Muscle layer of colon (tissue), 2 donors: Measurements from ENCODE around the gene PIBF1.
"Not testable (repeated sequence)": the region's sequence is repeated elsewhere in the genome, so short reads cannot be mapped to it uniquely, and the experiment has no call there.

Source experiments
- H3K27ac ChIP-seq: one replicate; pipeline ENCODE4 v1.7.0; 2013; ENCODE audit warnings: low read depth, mild to moderate bottlenecking, low read length, moderate library complexity
- H3K27me3 ChIP-seq, 2 donors: one replicate each; pipeline ENCODE4 v1.7.0; 2013; ENCODE audit warnings: low read length in 2 of 2, mild to moderate bottlenecking in 2 of 2; ENCODE audit not compliant: insufficient read depth in 2 of 2, control insufficient read depth in 1 of 2
- H3K36me3 ChIP-seq: one replicate; pipeline ENCODE4 v1.7.0; 2013; ENCODE audit warnings: mild to moderate bottlenecking, low read length; ENCODE audit not compliant: insufficient read depth
- H3K4me1 ChIP-seq: one replicate; pipeline ENCODE4 v1.7.0; 2013; ENCODE audit warnings: mild to moderate bottlenecking, low read length; ENCODE audit not compliant: insufficient read depth
- H3K4me3 ChIP-seq, 2 donors: one replicate each; pipeline ENCODE4 v1.7.0; 2013; ENCODE audit warnings: low read length in 2 of 2, low read depth in 1 of 2, mild to moderate bottlenecking in 1 of 2, moderate library complexity in 1 of 2
- H3K9ac ChIP-seq: one replicate; pipeline ENCODE4 v1.7.0; 2013; ENCODE audit warnings: low read length
- H3K9me3 ChIP-seq: one replicate; pipeline ENCODE4 v1.7.0; 2013; ENCODE audit warnings: mild to moderate bottlenecking, low read length
- donor health status: abdominal sarcoma.
- donor health status: Adenocarcinoma of cecum.

Gene PIBF1

DNA sequence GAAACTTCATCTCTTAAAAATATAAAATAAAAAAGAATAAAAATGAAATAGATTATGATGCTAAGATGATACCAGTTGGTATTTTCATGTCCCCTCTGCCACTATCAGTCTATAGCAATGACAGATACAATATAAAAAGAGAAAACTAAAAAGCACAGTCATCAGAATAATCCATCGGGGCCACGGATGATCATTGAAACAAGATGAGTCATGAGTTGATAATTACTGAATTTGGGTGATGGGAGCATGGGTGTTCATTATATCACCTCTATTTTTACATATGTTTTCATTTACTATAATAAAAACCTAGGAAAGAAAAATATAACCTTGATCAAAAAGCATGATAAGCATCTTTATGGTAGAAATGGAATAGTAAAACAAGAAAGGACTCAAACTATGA, 41.1 kb downstream of the PIBF1 start:
- H3K27me3 ChIP-seq, result no peaks in the 10 kb centered on the region
- peaks cover 10% of the 10 kb centered on the region for H3K4me1 ChIP-seq
- H3K9ac ChIP-seq, result no peak overlapping the region
- H3K9me3 ChIP-seq, result no peaks in the 10 kb centered on the region
- peaks cover 3% of the 10 kb centered on the region for H3K36me3 ChIP-seq
- no peak overlapping the region for H3K27ac ChIP-seq
- no peak overlapping the region for H3K4me3 ChIP-seq

DNA sequence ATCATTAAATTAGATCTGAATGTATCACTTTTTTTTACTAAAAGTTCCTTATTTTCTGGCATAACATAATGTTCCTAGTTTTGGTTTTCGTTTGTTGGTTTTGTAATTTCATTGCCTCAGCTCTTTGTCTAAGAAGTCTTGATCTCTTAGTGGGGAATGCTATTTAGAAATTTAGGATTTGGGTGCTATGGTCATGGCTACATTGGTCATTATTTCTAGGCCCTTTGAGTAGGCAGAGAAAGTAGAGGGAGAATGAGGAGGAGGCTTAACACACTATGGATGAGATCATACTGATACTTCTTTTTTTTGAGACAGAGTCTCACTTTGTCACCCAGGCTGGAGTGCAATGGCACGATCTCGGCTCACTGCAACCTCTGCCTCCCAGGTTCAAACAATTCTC, 41.8 kb downstream of the PIBF1 start:
- Histone ChIP-seq H3K4me3 (no peak overlapping the region), H3K9ac (no peak overlapping the region), H3K4me1 (peaks cover 10% of the 10 kb centered on the region), H3K27me3 (no peaks in the 10 kb centered on the region), H3K36me3 (peaks cover 3% of the 10 kb centered on the region), H3K9me3 (no peaks in the 10 kb centered on the region), H3K27ac (no peak overlapping the region)

GRCh38 chr13:72834601-72835000, 52.7 kb downstream of the PIBF1 start:
- H3K4me3 ChIP-seq, result no peak overlapping the region
- H3K36me3 ChIP-seq, result no peaks in the 10 kb centered on the region
- no peaks in the 10 kb centered on the region for H3K27me3 ChIP-seq
- H3K4me1 ChIP-seq, result no peaks in the 10 kb centered on the region
- no peaks in the 10 kb centered on the region for H3K9me3 ChIP-seq
- no peak overlapping the region for H3K27ac ChIP-seq
- H3K9ac ChIP-seq, result no peak overlapping the region

DNA sequence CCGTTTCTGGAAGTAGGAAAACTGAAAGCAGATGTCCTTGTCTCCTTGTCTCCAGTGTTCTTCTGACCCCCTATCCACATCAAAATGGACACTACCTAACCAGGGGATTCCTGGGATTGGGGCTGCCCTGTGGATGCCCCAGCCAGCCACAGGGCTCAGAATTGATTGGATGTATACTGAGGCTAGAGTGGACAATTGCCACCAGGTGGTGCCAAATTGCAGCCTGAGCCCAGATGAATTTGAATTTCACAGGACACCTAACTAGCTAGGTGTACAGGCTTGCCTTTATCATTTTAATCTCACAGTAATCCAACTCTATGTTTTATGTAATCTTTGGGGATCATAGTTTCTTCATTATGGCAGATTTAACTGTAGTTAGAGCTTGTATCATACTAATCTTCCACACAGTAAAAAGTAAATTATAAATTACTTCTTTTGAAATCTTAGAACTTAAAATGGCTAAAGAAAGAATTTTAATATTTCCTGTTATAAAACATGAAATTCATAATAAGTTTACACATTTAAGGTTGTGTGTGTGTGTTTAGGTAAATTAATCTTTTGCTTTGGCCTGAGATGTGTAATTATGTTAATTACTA, 58.0 kb downstream of the PIBF1 start:
- Histone ChIP-seq H3K27ac (no peak overlapping the region), H3K4me1 (no peaks in the 10 kb centered on the region), H3K9me3 (no peaks in the 10 kb centered on the region), H3K9ac (no peak overlapping the region), H3K27me3 (no peaks in the 10 kb centered on the region), H3K36me3 (no peaks in the 10 kb centered on the region), H3K4me3 (no peak overlapping the region)

- Histone ChIP-seq H3K4me3 (no peak overlapping the region), H3K27ac (no peak overlapping the region), H3K36me3 (peaks cover 10% of the 10 kb centered on the region), H3K9ac (no peak overlapping the region), H3K4me1 (no peaks in the 10 kb centered on the region), H3K27me3 (no peaks in the 10 kb centered on the region), H3K9me3 (no peaks in the 10 kb centered on the region)
Measured at GRCh38 chr13:72842991-72843390, 61.1 kb downstream of the PIBF1 start.

DNA sequence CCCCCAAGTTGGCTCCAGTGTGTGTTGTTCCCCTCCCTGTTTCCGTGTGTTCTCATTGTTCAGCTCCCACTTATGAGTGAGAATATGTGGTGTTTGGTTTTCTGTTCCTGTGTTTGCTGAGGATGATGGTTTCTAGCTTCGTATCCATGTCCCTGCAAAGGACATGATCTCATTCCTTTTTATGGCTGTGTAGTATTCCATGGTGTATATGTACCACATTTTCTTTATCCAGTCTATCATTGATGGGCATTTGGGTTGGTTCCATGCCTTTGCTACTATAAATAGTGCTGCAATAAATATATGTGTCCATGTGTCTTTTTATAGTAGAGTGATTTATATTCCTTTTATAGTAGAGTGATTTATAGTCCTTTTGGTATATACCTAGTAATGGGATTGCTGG, 63.2 kb downstream of the PIBF1 start:
- H3K27ac ChIP-seq, H3K9me3 ChIP-seq, H3K27me3 ChIP-seq, H3K9ac ChIP-seq, H3K4me1 ChIP-seq, H3K4me3 ChIP-seq: not testable (repeated sequence)
- peaks cover 12% of the 10 kb centered on the region for H3K36me3 ChIP-seq

DNA sequence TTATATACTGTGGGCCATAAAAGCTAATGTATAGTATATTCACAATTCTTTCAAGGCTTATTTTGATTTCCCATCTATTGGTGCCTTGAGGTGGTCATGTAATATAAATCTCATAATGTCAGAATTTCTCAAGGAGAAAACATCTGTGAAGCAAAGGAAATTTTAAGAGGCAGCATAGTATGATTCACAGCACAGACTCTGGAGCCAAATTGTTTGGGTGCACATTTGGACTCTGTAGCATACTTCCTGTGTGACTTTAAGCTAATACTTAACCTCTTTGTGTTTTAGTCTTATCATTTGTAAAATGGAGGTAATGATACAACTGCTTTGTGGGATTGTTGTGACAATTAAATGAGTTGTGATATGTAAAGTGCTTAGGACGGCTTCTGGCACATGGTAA, 67.6 kb downstream of the PIBF1 start:
- Histone ChIP-seq H3K27me3 (no peaks in the 10 kb centered on the region), H3K36me3 (peaks cover 25% of the 10 kb centered on the region), H3K9me3 (no peaks in the 10 kb centered on the region), H3K27ac (no peak overlapping the region), H3K9ac (no peak overlapping the region), H3K4me1 (no peaks in the 10 kb centered on the region), H3K4me3 (no peak overlapping the region)

DNA sequence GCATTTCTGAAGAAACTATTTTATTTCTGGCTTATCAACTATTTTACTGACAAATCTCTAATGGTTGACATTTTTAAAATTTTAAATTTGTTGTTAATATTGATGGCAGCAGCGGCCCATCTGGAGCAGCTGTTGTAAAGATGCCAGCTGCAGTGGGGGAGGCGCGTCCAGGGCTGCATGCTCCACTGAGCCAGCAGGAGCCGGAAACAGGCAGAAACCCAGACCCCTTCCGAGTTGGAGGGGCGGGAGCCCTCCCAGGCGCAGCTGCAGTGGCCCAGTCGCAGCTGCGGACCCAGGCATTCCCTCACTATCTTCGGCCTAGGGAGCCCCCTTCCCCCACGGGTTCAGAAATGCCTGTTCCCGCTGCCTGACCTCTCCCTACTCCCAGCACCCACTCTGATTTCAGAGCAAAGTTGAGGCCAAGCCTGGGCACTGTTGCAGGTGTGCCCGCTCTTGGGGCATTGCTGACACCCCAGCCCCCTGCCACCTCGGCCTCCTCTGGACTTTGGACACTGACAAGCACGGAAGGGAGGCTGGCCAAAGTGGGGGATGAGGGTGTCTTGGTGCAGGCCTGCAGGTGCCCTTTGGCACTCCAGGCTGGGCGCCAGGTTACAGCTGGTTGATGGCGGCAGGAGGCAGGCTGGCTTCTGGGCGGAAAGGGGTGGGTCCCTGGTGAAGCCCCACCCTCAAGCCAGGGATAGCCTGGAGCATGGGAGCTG, 69.2 kb downstream of the PIBF1 start:
- Histone ChIP-seq H3K9ac (no peak overlapping the region), H3K9me3 (no peaks in the 10 kb centered on the region), H3K36me3 (peaks cover 25% of the 10 kb centered on the region), H3K27ac (no peak overlapping the region), H3K27me3 (no peaks in the 10 kb centered on the region), H3K4me3 (no peak overlapping the region), H3K4me1 (no peaks in the 10 kb centered on the region)

DNA sequence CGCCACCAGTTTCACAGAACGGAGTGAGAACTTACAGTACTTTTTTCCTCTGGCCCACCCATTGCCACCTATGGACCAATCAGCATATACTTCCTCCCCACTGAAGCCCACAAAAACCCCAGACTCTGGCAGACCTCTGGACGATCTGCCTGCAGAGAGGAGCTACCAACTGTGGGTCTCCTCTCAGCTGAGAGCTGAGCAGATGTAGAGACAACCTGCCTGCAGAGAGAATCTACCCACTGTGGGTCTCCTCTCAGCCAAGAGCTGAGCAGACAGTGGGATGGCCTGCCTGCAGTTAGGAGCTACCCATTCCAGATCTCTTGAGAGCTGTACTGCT, 69.7 kb downstream of the PIBF1 start:
- Histone ChIP-seq H3K4me3 (no peak overlapping the region), H3K4me1 (no peaks in the 10 kb centered on the region), H3K36me3 (peaks cover 24% of the 10 kb centered on the region), H3K9me3 (no peaks in the 10 kb centered on the region), H3K27me3 (no peaks in the 10 kb centered on the region), H3K27ac (no peak overlapping the region), H3K9ac (no peak overlapping the region)

DNA sequence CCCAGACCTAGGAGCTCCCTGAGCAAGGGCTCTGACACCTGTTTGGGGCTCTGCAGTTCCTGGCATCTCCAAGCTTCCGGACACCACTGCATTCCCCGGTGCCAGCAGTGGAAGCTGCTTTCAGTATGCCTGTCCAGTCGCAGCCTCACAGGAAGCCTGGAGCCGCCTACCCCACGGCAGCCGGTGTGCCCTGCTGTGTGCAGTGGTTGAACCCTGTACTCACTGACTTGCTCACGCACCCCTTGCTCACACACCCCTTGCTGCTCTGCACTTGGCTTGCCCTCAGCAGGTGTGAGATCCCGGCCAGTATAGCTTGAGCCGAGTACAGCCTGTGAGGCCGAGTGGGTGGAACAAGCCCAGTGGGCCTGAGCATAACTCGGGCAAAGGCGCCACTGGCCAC, 70.3 kb downstream of the PIBF1 start:
- no peak overlapping the region for H3K27ac ChIP-seq
- H3K9me3 ChIP-seq, result no peaks in the 10 kb centered on the region
- no peak overlapping the region for H3K9ac ChIP-seq
- no peaks in the 10 kb centered on the region for H3K27me3 ChIP-seq
- no peaks in the 10 kb centered on the region for H3K4me1 ChIP-seq
- no peak overlapping the region for H3K4me3 ChIP-seq
- peaks cover 18% of the 10 kb centered on the region for H3K36me3 ChIP-seq

- no peaks in the 10 kb centered on the region for H3K9me3 ChIP-seq
- H3K4me1 ChIP-seq, result no peaks in the 10 kb centered on the region
- no peaks in the 10 kb centered on the region for H3K27me3 ChIP-seq
- H3K27ac ChIP-seq, result no peak overlapping the region
- H3K36me3 ChIP-seq, result peaks cover 15% of the 10 kb centered on the region
- H3K4me3 ChIP-seq, result no peak overlapping the region
- H3K9ac ChIP-seq, result no peak overlapping the region
Measured at GRCh38 chr13:72853000-72853399, 71.1 kb downstream of the PIBF1 start.
